Stomach smooth muscle (tissue), 2 donors: ENCODE data around the gene CRYGN.

Source experiments
- H3K27ac ChIP-seq: one replicate; pipeline ENCODE4 v1.7.0; 2013; ENCODE audit warnings: mild to moderate bottlenecking, low read length, inconsistent platforms
- H3K27me3 ChIP-seq, 2 donors: one replicate each; pipeline ENCODE4 v1.7.0; 2013; ENCODE audit warnings: low read length in 2 of 2; ENCODE audit not compliant: insufficient read depth in 2 of 2, control insufficient read depth in 1 of 2
- H3K36me3 ChIP-seq, 2 donors: one replicate each; pipeline ENCODE4 v1.7.0; 2013; ENCODE audit warnings: low read length in 2 of 2; ENCODE audit not compliant: control insufficient read depth in 2 of 2, insufficient read depth in 2 of 2
- H3K4me1 ChIP-seq: one replicate; pipeline ENCODE4 v1.7.0; 2013; ENCODE audit warnings: low read length; ENCODE audit not compliant: control insufficient read depth, insufficient read depth
- H3K4me3 ChIP-seq, 2 donors: one replicate each; pipeline ENCODE4 v1.7.0; 2013; ENCODE audit warnings: low read length in 2 of 2
- H3K9ac ChIP-seq, 2 donors: one replicate each; pipeline ENCODE4 v1.7.0; 2013; ENCODE audit warnings: low read length in 2 of 2, mild to moderate bottlenecking in 1 of 2
- H3K9me3 ChIP-seq, 2 donors: one replicate each; pipeline ENCODE4 v1.7.0; 2013; ENCODE audit warnings: low read length in 2 of 2; ENCODE audit not compliant: control insufficient read depth in 2 of 2
- donor health status: healthy.
- donor health status: Pancreatic carcinoma.

The CRYGN gene

GRCh38 chr7:151404216-151405011, 35.5 kb downstream of the CRYGN start:
- Histone ChIP-seq H3K27ac (no peak overlapping the region), H3K4me3 (no peak overlapping the region), H3K4me1 (peaks cover 5% of the 10 kb centered on the region), H3K9ac (no peak overlapping the region), H3K9me3 (no peaks in the 10 kb centered on the region), H3K36me3 (no peaks in the 10 kb centered on the region), H3K27me3 (peaks cover 10 to 11% of the 10 kb centered on the region in 2 donors)

GRCh38 chr7:151403764-151404163, 36.2 kb downstream of the CRYGN start:
- H3K9ac ChIP-seq, result no peak overlapping the region
- H3K27me3 ChIP-seq, result peaks cover 5 to 7% of the 10 kb centered on the region in 2 donors
- no peak overlapping the region for H3K27ac ChIP-seq
- H3K9me3 ChIP-seq, result no peaks in the 10 kb centered on the region
- no peaks in the 10 kb centered on the region for H3K36me3 ChIP-seq
- no peak overlapping the region for H3K4me3 ChIP-seq
- peaks cover 4% of the 10 kb centered on the region for H3K4me1 ChIP-seq

GRCh38 chr7:151402029-151402835, 37.7 kb downstream of the CRYGN start:
- Histone ChIP-seq H3K27me3 (peaks cover 0 to 2% of the 10 kb centered on the region in 2 donors), H3K9ac (no peak overlapping the region), H3K36me3 (no peaks in the 10 kb centered on the region), H3K4me1 (no peaks in the 10 kb centered on the region), H3K9me3 (no peaks in the 10 kb centered on the region), H3K27ac (no peak overlapping the region), H3K4me3 (no peak overlapping the region)

GRCh38 chr7:151400626-151401315, 39.2 kb downstream of the CRYGN start:
- Histone ChIP-seq H3K4me3 (no peak overlapping the region), H3K9ac (no peak overlapping the region), H3K9me3 (no peaks in the 10 kb centered on the region), H3K4me1 (no peaks in the 10 kb centered on the region), H3K36me3 (no peaks in the 10 kb centered on the region), H3K27ac (no peak overlapping the region), H3K27me3 (peaks cover 0 to 2% of the 10 kb centered on the region in 2 donors)

GRCh38 chr7:151399906-151400305, 40.0 kb downstream of the CRYGN start:
- H3K27ac ChIP-seq, result no peak overlapping the region
- no peak overlapping the region for H3K9ac ChIP-seq
- no peaks in the 10 kb centered on the region for H3K4me1 ChIP-seq
- H3K36me3 ChIP-seq, result no peaks in the 10 kb centered on the region
- H3K27me3 ChIP-seq, result peaks cover 0 to 2% of the 10 kb centered on the region in 2 donors
- no peaks in the 10 kb centered on the region for H3K9me3 ChIP-seq
- H3K4me3 ChIP-seq, result no peak overlapping the region

GRCh38 chr7:151399305-151399601, 40.7 kb downstream of the CRYGN start:
- no peak overlapping the region for H3K27ac ChIP-seq
- no peak overlapping the region for H3K9ac ChIP-seq
- no peaks in the 10 kb centered on the region for H3K9me3 ChIP-seq
- H3K4me3 ChIP-seq, result no peak overlapping the region
- no peaks in the 10 kb centered on the region for H3K4me1 ChIP-seq
- peaks cover 0 to 2% of the 10 kb centered on the region in 2 donors for H3K27me3 ChIP-seq
- H3K36me3 ChIP-seq, result no peaks in the 10 kb centered on the region

GRCh38 chr7:151398446-151399304, 41.3 kb downstream of the CRYGN start:
- Histone ChIP-seq H3K27ac (no peak overlapping the region), H3K9me3 (no peaks in the 10 kb centered on the region), H3K9ac (no peak overlapping the region), H3K27me3 (peaks cover 0 to 2% of the 10 kb centered on the region in 2 donors), H3K36me3 (no peaks in the 10 kb centered on the region), H3K4me3 (no peak overlapping the region), H3K4me1 (no peaks in the 10 kb centered on the region)

- Histone ChIP-seq H3K4me3 (no peak overlapping the region), H3K27ac (no peak overlapping the region), H3K9ac (no peak overlapping the region), H3K9me3 (no peaks in the 10 kb centered on the region), H3K4me1 (no peaks in the 10 kb centered on the region), H3K36me3 (no peaks in the 10 kb centered on the region), H3K27me3 (peaks cover 0 to 5% of the 10 kb centered on the region in 2 donors)
Observed at GRCh38 chr7:151397026-151397425, 42.9 kb downstream of the CRYGN start.

GRCh38 chr7:151396328-151396970, 43.5 kb downstream of the CRYGN start:
- Histone ChIP-seq H3K4me1 (no peaks in the 10 kb centered on the region), H3K9ac (no peak overlapping the region), H3K27ac (no peak overlapping the region), H3K27me3 (peaks cover 0 to 5% of the 10 kb centered on the region in 2 donors), H3K9me3 (no peaks in the 10 kb centered on the region), H3K36me3 (no peaks in the 10 kb centered on the region), H3K4me3 (no peak overlapping the region)

- no peak overlapping the region for H3K4me3 ChIP-seq
- no peaks in the 10 kb centered on the region for H3K9me3 ChIP-seq
- no peak overlapping the region for H3K27ac ChIP-seq
- no peak overlapping the region for H3K9ac ChIP-seq
- no peaks in the 10 kb centered on the region for H3K4me1 ChIP-seq
- no peaks in the 10 kb centered on the region for H3K36me3 ChIP-seq
- peaks cover 2 to 3% of the 10 kb centered on the region in 2 donors for H3K27me3 ChIP-seq
Observed at GRCh38 chr7:151395036-151395367, 44.9 kb downstream of the CRYGN start.
